ENCODE data around the gene BMP8B. TPM values are rescaled to one million over a fixed set of nuclear protein-coding genes. Genes with fewer than 3 reads are reported as not detected.

Gene BMP8B
- polyA plus RNA-seq, 1 of the 3 experiments (the other 2 are of a cell fraction) = 0.07 TPM

- H3K4me1 ChIP-seq (ENCODE audit: control insufficient read depth in 1 of 2, insufficient read depth in 2 of 2, low read depth in 1 of 2, low read length in 1 of 2) = peaks cover 0 to 2% of the 10 kb centered on the region in 2 experiments; a peak in 1 of 4 replicates
- no peaks in the 10 kb centered on the region for H3K36me3 ChIP-seq (replicated peaks in 1 of 2; ENCODE audit: control insufficient read depth in 1 of 2, insufficient read depth in 2 of 2, low read length in 1 of 2)
- H3K4me2 ChIP-seq = no peak overlapping the region
- no peaks in the 10 kb centered on the region for H3K79me2 ChIP-seq (ENCODE audit: insufficient read depth)
- no peaks in the 10 kb centered on the region for H3F3A ChIP-seq (replicated peaks; ENCODE audit: insufficient read depth)
- H3K9ac ChIP-seq = no peak overlapping the region
- ChIA-PET CTCF (interaction anchor here (0.5 to 3.5 kb wide), 34 partner anchors 10 to 529 kb away, joined by 3 to 49 read pairs (median 4); partner anchors contain the start of gene MYCL), POLR2A (interaction anchor here (0.6 kb wide), 1 partner anchor 653 kb away, joined by 3 read pairs; no protein-coding TSS in a partner anchor)
- peaks cover 10% of the 10 kb centered on the region; the same call in 1 of the 2 replicates for H3K27me3 ChIP-seq (ENCODE audit: insufficient read depth)
- H3K9me2 ChIP-seq = no peaks in the 10 kb centered on the region
- H3K27ac ChIP-seq (ENCODE audit: low read depth in 2 of 2, low read length in 1 of 2) = no peak overlapping the region
- H3K4me3 ChIP-seq (ENCODE audit: low read depth in 2 of 2, low read length in 1 of 2) = no peak overlapping the region; a peak in 1 of 4 replicates
- WGBS (ENCODE audit: low lambda C conversion rate) = 43% methylated on average over 7 of the region's 7 CpGs
- no peak for TF ChIP-seq TAF1 (IDR thresholded peaks at IDR 0.05; ENCODE audit: borderline replicate concordance, low read depth, low read length)
- no peak for TF ChIP-seq SIN3A (IDR thresholded peaks at IDR 0.05; ENCODE audit: borderline replicate concordance, low read depth, low read length)
- TF ChIP-seq, protein P1, sequence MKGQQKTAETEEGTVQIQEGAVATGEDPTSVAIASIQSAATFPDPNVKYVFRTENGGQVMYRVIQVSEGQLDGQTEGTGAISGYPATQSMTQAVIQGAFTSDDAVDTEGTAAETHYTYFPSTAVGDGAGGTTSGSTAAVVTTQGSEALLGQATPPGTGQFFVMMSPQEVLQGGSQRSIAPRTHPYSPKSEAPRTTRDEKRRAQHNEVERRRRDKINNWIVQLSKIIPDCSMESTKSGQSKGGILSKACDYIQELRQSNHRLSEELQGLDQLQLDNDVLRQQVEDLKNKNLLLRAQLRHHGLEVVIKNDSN (IDR thresholded peaks at IDR 0.05; ENCODE audit: borderline replicate concordance, low read depth) = no peak
- no peak for TF ChIP-seq REST (IDR thresholded peaks at IDR 0.05; ENCODE audit: low read depth, low read length)
- no peak for TF ChIP-seq FOXM1 (IDR thresholded peaks at IDR 0.05; ENCODE audit: low read depth)
- no peak for TF ChIP-seq RXRA (IDR thresholded peaks at IDR 0.05; ENCODE audit: borderline replicate concordance, low read depth)
- no peak for TF ChIP-seq MEF2A (IDR thresholded peaks at IDR 0.05; ENCODE audit: borderline replicate concordance, low read depth)
- TF ChIP-seq CHD2 (IDR thresholded peaks at IDR 0.05; ENCODE audit: low read length, partially characterized antibody) = no peak
- peak; percentile 88 for TF ChIP-seq RAD21 (IDR thresholded peaks at IDR 0.05; ENCODE audit: low read length)
- TF ChIP-seq, protein P2, sequence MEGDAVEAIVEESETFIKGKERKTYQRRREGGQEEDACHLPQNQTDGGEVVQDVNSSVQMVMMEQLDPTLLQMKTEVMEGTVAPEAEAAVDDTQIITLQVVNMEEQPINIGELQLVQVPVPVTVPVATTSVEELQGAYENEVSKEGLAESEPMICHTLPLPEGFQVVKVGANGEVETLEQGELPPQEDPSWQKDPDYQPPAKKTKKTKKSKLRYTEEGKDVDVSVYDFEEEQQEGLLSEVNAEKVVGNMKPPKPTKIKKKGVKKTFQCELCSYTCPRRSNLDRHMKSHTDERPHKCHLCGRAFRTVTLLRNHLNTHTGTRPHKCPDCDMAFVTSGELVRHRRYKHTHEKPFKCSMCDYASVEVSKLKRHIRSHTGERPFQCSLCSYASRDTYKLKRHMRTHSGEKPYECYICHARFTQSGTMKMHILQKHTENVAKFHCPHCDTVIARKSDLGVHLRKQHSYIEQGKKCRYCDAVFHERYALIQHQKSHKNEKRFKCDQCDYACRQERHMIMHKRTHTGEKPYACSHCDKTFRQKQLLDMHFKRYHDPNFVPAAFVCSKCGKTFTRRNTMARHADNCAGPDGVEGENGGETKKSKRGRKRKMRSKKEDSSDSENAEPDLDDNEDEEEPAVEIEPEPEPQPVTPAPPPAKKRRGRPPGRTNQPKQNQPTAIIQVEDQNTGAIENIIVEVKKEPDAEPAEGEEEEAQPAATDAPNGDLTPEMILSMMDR (IDR thresholded peaks at IDR 0.05) = peak; percentile 84
- TF ChIP-seq RFX5 (IDR thresholded peaks at IDR 0.05; ENCODE audit: low read length) = no peak
- peak; percentile 62 for TF ChIP-seq SMC3 (IDR thresholded peaks at IDR 0.05; ENCODE audit: low read depth, low read length)
- no peak for TF ChIP-seq IRF3 (IDR thresholded peaks at IDR 0.05; ENCODE audit: low read depth, low read length)
- DNase-seq = peak; percentile 48
- no peaks in the 10 kb centered on the region for H4K20me1 ChIP-seq (ENCODE audit: insufficient read depth)
- H2AFZ ChIP-seq (ENCODE audit: low read depth) = no peak overlapping the region
- no peaks in the 10 kb centered on the region for H3K9me3 ChIP-seq
Observed at GRCh38 chr1:39720094-39720999, 68.3 kb downstream of the BMP8B start.
